H1 (cell line): Measurements from ENCODE around the gene BLCAP. TPM values are rescaled to one million over a fixed set of nuclear protein-coding genes. Genes with fewer than 3 reads are reported as not detected.

ENCODE experiments used
- BACH1 ChIP-seq: IDR thresholded peaks from 2 replicates; pipeline ENCODE4 v1.6.1; 2012; ENCODE audit warnings: low read length, improper control_type of control experiment
- BRCA1 ChIP-seq: IDR thresholded peaks from 2 replicates; pipeline ENCODE4 v1.6.1; 2012; ENCODE audit warnings: low read depth, low read length, improper control_type of control experiment
- SP4 ChIP-seq: IDR thresholded peaks from 2 replicates; pipeline ENCODE4 v1.6.1; 2012; ENCODE audit warnings: low read length, inconsistent platforms
- polyA plus RNA-seq, 7 experiments: library from polyadenylated mRNA; depleted of rRNA in 3 of 7; stranded (reverse) in 5 of 7; unstranded in 2 of 7; fragments of >200 nt in 5 of 7; fragments of 200-250 nt in 2 of 7; gene quantifications; 1 replicate in 5 of 7; 2 replicates in 1 of 7; 4 replicates in 1 of 7; pipeline versions ENCODE4 v1.2.1 to v1.2.3, GENCODE V29; 2011 to 2013; ENCODE audit warnings: missing spikeins in 2 of 7, mixed read lengths in 2 of 7
- total RNA-seq: library from RNA; stranded (reverse); fragmentation: NEBNext Ultra II Directional; extraction: Animal tissue kit (Norgen Biotek cat#: 25700); gene quantifications from 2 replicates; pipeline ENCODE4 v1.2.1, GENCODE V29; 2021

The BLCAP gene
- total and polyA plus RNA-seq, 2 of the 8 experiments (the other 6 are each of a cell fraction or from before 2014, with no cell fraction given), result 60.3 to 72.2 TPM

- no peak for TF ChIP-seq SP4
- no peak for TF ChIP-seq BRCA1
- TF ChIP-seq BACH1, result no peak
- TF ChIP-seq, all 59 proteins: peak for 0
Observed at GRCh38 chr20:37559312-37560027, 31.8 kb upstream of the BLCAP start (continued).
